Rectal smooth muscle tissue (tissue), 1 donor: ENCODE data around the gene ATF7IP2.

Source experiments
- H3K27ac ChIP-seq: one replicate; pipeline ENCODE4 v1.7.0; 2013; ENCODE audit warnings: low read depth, low read length, inconsistent platforms
- H3K27me3 ChIP-seq: one replicate; pipeline ENCODE4 v1.7.0; 2013; ENCODE audit warnings: low read length; ENCODE audit not compliant: control insufficient read depth, insufficient read depth
- H3K36me3 ChIP-seq: one replicate; pipeline ENCODE4 v1.7.0; 2013; ENCODE audit warnings: low read length; ENCODE audit not compliant: control insufficient read depth, insufficient read depth
- H3K4me1 ChIP-seq: one replicate; pipeline ENCODE4 v1.7.0; 2013; ENCODE audit warnings: low read length; ENCODE audit not compliant: control insufficient read depth, insufficient read depth
- H3K4me3 ChIP-seq: one replicate; pipeline ENCODE4 v1.7.0; 2013; ENCODE audit warnings: low read length
- H3K9ac ChIP-seq: one replicate; pipeline ENCODE4 v1.7.0; 2013; ENCODE audit warnings: low read length

The ATF7IP2 gene

GRCh38 chr16:10510279-10510678 lies 124.4 kb downstream of the ATF7IP2 start:
- no peak overlapping the region for H3K9ac ChIP-seq

GRCh38 chr16:10511829-10512228 lies 126.0 kb downstream of the ATF7IP2 start:
- no peak overlapping the region for H3K27ac ChIP-seq
- H3K4me1 ChIP-seq, result peaks cover 8% of the 10 kb centered on the region
- no peak overlapping the region for H3K9ac ChIP-seq
- no peaks in the 10 kb centered on the region for H3K36me3 ChIP-seq
- no peaks in the 10 kb centered on the region for H3K27me3 ChIP-seq
- no peak overlapping the region for H3K4me3 ChIP-seq

More at GRCh38 chr16:10510279-10510678, 124.4 kb downstream of the ATF7IP2 start:
- H3K27me3 ChIP-seq, result no peaks in the 10 kb centered on the region
- no peaks in the 10 kb centered on the region for H3K36me3 ChIP-seq
- H3K27ac ChIP-seq, result no peak overlapping the region
- peaks cover 8% of the 10 kb centered on the region for H3K4me1 ChIP-seq
- H3K4me3 ChIP-seq, result no peak overlapping the region

DNA sequence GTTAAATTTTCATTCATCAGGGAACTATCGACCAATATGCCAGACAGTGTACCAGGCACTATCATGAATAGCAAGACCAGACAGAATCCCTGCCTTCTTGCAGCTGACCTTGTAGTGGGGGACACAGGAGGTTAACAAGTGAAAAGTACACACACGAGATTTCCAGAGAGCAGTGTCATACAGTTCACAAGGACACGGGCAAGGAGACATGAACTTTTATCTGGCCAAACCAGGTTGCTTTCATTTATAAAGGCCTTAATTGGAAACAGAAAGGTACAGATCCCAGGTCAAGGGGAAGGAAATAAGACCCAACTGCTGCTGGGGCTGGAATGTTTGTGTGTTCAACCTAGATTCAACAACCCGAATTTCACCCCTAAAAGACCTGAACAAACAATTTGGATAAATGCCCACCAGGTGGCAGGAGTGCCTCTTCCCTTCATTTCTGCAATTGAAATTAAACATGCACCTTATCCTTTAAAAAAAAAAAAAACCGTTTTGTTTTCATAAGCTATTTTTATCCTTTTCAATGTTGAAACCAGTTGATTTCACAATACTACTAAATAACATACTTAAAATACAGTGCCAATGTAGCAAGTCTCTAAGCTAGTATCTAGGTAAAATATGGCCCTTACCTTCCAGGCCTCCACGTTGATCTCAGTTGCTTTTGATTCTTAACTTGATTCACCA lies 128.7 kb downstream of the ATF7IP2 start:
- H3K36me3 ChIP-seq, result no peaks in the 10 kb centered on the region
- no peak overlapping the region for H3K4me3 ChIP-seq
- peaks cover 8% of the 10 kb centered on the region for H3K4me1 ChIP-seq
- H3K27ac ChIP-seq, result peak overlapping the region; percentile 47
- H3K9ac ChIP-seq, result no peak overlapping the region
- no peaks in the 10 kb centered on the region for H3K27me3 ChIP-seq

DNA sequence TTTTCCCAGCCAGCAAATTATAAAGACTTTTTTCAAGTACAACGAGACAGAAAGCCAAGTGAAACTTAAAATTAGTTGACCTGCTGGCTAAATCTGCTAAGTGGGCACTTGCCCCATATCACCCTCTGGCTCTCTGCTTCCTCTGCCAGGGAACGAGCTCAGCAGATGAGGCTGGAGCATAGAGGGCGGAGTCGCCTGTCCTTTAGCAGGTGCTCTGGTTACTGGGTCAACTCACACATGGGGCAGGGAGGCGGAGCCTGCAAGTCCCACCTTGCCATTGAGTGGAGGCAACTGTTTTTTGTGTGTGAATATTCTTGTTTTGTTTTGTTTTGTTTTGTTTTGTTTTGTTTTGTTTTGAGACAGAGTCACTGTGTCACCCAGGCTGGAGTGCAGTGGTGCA lies 132.0 kb downstream of the ATF7IP2 start:
- Histone ChIP-seq H3K27ac (no peak overlapping the region), H3K4me3 (no peak overlapping the region), H3K36me3 (peaks cover 3% of the 10 kb centered on the region), H3K4me1 (peaks cover 8% of the 10 kb centered on the region), H3K27me3 (no peaks in the 10 kb centered on the region), H3K9ac (no peak overlapping the region)

DNA sequence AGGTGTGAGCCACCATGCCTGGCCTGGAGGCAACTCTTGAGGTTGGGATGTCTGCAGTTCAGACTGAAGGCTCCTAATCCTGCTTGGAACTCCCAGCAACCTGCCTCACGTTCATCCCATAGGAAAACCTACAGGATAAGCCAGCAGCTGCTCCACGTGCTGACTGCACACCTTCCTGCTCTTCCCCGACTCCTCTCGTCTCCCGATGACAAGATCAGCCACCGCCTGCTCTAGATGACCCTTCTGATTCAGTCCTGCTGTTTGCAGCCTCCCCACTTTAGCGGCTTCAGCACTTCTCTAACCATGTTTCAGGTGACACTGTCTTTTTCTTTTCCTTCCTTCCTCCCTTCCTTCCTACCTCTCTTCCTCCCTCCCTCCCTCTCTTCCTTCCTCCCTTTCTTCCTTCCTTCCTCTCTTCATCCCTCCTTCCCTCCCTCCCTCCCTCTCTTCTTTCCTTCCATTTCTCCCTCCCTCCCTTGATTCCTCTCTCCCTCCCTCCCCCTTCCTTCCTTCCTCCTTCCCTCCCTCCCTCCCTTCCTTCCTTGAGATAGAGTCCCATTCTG lies 132.7 kb downstream of the ATF7IP2 start:
- H3K4me3 ChIP-seq, result no peak overlapping the region
- H3K36me3 ChIP-seq, result peaks cover 3% of the 10 kb centered on the region
- H3K4me1 ChIP-seq, result peaks cover 8% of the 10 kb centered on the region
- no peak overlapping the region for H3K27ac ChIP-seq
- no peak overlapping the region for H3K9ac ChIP-seq
- no peaks in the 10 kb centered on the region for H3K27me3 ChIP-seq

DNA sequence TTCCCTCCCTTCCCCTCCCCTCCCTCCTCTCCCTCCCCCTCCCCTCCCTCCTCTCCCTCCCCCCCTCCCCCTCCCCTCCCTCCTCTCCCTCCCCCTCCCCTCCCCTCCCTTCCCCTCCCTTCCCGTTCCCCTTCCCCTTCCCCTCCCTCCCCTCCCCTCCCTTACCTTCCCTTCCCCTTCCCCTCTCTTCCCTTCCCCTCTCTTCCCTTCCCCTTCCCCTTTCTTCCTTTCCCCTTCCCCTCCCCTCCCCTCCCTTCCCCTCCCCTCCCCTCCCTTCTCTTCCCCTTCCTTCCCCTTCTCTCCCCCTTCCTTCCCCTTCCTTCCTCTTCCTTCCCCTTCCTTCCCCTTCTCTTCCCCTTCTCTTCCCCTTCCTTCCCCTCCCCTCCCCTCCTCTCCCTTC lies 133.4 kb downstream of the ATF7IP2 start:
- H3K4me3 ChIP-seq, result no peak overlapping the region
- H3K27me3 ChIP-seq, result no peaks in the 10 kb centered on the region
- peaks cover 7% of the 10 kb centered on the region for H3K4me1 ChIP-seq
- H3K27ac ChIP-seq, result no peak overlapping the region
- peaks cover 3% of the 10 kb centered on the region for H3K36me3 ChIP-seq
- H3K9ac ChIP-seq, result no peak overlapping the region

DNA sequence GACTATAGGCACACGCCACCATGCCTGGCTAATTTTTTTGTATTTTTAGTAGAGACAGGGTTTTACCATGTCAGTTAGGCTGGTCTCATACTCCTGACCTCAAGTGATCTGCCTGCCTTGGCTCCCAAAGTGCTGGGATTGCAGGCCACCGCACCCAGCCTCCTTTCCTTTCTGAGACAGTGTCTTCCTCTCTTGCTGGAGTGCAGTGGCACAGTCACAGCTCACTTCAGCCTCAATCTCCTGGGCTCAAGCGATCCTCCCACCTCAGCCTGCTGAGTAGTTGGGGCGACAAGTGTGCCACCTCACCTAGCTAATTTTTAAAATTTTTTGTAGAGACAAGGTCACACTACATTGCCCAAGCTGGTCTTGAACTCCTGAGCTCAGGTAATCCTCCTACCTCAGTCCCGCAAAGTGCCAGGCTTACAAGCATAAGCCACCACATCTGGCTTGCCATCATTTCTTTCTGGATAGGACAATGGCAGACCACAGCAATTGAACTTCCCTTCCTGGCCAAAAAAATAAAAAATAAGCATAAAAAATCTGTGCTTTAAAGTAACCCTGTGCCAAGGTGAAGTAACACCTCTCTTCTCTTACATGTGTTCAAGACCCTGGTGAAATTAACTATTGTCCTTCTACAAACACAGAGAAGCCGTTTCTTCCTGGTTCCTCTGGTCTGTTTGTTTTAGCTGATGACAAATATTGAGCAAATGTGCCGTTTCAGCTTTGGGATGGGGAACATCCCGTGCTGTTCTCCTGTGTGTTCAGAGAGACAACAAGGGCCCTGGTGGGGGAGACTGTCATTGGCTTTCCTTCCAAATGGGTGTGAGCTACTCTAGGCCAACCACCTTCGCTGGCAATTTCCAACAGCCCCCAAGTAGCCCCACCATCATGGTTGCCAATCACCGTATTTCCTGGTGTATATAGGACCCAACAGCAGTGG lies 134.3 kb downstream of the ATF7IP2 start:
- H3K27me3 ChIP-seq, result no peaks in the 10 kb centered on the region
- no peak overlapping the region for H3K27ac ChIP-seq
- no peak overlapping the region for H3K4me3 ChIP-seq
- H3K9ac ChIP-seq, result no peak overlapping the region
- H3K4me1 ChIP-seq, result no peaks in the 10 kb centered on the region
- H3K36me3 ChIP-seq, result peaks cover 3% of the 10 kb centered on the region

GRCh38 chr16:10520869-10521578 lies 135.2 kb downstream of the ATF7IP2 start:
- H3K9ac ChIP-seq, result no peak overlapping the region
- no peak overlapping the region for H3K27ac ChIP-seq

DNA sequence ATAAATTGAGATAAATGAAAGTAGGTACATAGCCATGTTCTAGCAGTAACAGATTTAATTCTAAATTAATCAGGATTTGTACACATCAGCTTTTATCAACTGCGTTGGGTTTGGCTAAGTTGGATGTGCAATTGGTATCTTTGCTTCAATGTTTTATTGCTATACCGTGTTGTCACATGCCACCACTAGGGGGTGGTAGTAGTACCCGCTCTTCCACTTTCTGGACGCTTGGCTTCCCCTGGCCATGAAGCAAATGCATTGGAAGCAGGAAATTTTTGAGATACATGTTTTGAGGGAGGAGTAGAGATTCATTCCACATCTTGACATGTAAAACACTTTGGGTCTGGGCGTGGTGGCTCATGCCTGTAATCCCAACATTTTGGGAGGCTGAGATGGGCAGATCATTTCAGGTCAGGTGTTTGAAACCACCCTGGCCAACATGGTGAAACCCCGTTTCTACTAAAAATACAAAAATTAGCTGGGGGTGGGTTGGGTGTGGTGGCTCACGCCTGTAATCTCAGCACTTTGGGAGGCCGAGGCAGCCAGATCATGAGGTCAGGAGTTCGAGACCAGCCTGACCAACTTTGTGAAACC lies 135.9 kb downstream of the ATF7IP2 start:
- Histone ChIP-seq H3K9ac (no peak overlapping the region), H3K27me3 (no peaks in the 10 kb centered on the region), H3K27ac (no peak overlapping the region), H3K4me1 (no peaks in the 10 kb centered on the region), H3K4me3 (no peak overlapping the region), H3K36me3 (peaks cover 5% of the 10 kb centered on the region)

More at GRCh38 chr16:10520869-10521578, 135.2 kb downstream of the ATF7IP2 start:
- Histone ChIP-seq H3K36me3 (peaks cover 5% of the 10 kb centered on the region), H3K4me1 (no peaks in the 10 kb centered on the region), H3K27me3 (no peaks in the 10 kb centered on the region), H3K4me3 (no peak overlapping the region)

DNA sequence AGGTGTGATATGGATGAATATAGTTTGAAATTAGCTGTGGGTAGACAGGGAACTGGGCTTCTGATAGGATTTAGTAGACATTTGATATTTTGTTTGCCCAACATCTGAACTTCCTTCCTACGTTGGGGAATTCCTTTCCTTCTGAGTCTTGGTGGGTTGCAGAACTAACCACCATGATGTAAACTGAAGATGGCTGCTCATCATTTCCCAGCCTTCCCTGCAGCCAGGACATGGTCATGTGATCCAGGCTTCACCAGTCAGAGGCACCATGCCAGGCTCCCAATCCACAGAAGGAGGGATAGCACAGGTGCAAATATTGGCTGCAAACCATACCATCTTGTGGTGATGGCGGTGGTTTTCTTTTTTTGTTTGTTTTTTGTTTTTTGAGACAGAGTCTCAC lies 137.1 kb downstream of the ATF7IP2 start:
- H3K4me1 ChIP-seq, result no peaks in the 10 kb centered on the region
- H3K9ac ChIP-seq, result no peak overlapping the region
- peaks cover 5% of the 10 kb centered on the region for H3K36me3 ChIP-seq
- H3K27me3 ChIP-seq, result no peaks in the 10 kb centered on the region
- H3K4me3 ChIP-seq, result no peak overlapping the region
- no peak overlapping the region for H3K27ac ChIP-seq

GRCh38 chr16:10525214-10525825 lies 139.5 kb downstream of the ATF7IP2 start:
- Histone ChIP-seq H3K4me1 (no peaks in the 10 kb centered on the region), H3K36me3 (peaks cover 5% of the 10 kb centered on the region), H3K4me3 (no peak overlapping the region), H3K27ac (no peak overlapping the region), H3K27me3 (no peaks in the 10 kb centered on the region), H3K9ac (no peak overlapping the region)
